GM10248 (cell line): ENCODE data around the gene KLK7.
"Not testable (repeated sequence)": the region's sequence is repeated elsewhere in the genome, so short reads cannot be mapped to it uniquely, and the experiment has no call there.

Source experiments
- CTCF ChIA-PET: fragments of 300-600 bp; sonication (Branson Sonifier 250); formaldehyde crosslinking; extraction: SDS; loops from one replicate; lab custom pipeline; 2021; ENCODE audit warnings: antibody characterized with exemption; lab: Yijun Ruan, JAX
- POLR2A ChIA-PET: fragments of 350-650 bp; sonication (Branson Sonifier 250); formaldehyde crosslinking; extraction: SDS; loops from one replicate; lab custom pipeline; 2020; ENCODE audit warnings: antibody characterized with exemption; lab: Yijun Ruan, JAX
- DNase-seq: peaks from one replicate; pipeline ENCODE4 v3.0.0; 2012; ENCODE audit errors: extremely low spot score
- CTCF ChIP-seq: IDR thresholded peaks from 2 replicates; pipeline ENCODE4 v1.5.1; 2012; ENCODE audit warnings: mild to moderate bottlenecking, low read depth; ENCODE audit errors: extremely low read depth, missing control alignments, control extremely low read depth

Gene KLK7

DNA sequence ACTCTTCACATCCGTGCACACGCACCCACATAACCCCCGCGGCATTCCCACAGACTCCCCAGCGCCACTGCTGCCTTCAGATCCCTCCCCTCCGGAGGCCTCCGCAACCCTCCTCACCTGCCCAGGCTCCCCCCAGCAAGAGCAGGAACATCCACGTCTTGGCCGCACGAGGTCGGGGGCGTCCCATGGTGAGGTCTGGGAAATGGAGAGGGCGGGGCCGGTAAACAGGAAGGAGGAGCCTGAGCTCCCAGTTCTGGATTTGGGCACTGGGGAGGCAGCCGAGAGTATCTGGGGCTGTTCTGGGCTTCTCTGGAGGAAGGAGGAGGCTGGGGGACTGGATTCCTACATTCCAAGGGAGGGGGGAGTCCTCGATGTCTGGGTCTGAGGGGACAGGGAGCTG, 17.3 kb upstream of the KLK7 start:
- TF ChIP-seq CTCF: no peak
- ChIA-PET POLR2A (no interaction called here), CTCF (no interaction called here)
- DNase-seq: no peak

- POLR2A ChIA-PET: no interaction called here
These were observed 16.7 kb upstream of the KLK7 start for GRCh38 chr19:51000426-51000825.

GRCh38 chr19:50998686-50999085, 15.0 kb upstream of the KLK7 start:
- DNase-seq: no peak
- ChIA-PET POLR2A (no interaction called here), CTCF (no interaction called here)
- no peak for TF ChIP-seq CTCF

More at GRCh38 chr19:51000426-51000825, 16.7 kb upstream of the KLK7 start:
- no peak for TF ChIP-seq CTCF
- DNase-seq: no peak
- CTCF ChIA-PET: interaction anchor here (1.6 kb wide), 1 partner anchor 12 kb away, joined by 3 read pairs; no protein-coding TSS in a partner anchor

GRCh38 chr19:50998061-50998460, 14.3 kb upstream of the KLK7 start:
- POLR2A ChIA-PET: no interaction called here
- CTCF ChIA-PET: no interaction called here
- no peak for TF ChIP-seq CTCF
- no peak for DNase-seq

DNA sequence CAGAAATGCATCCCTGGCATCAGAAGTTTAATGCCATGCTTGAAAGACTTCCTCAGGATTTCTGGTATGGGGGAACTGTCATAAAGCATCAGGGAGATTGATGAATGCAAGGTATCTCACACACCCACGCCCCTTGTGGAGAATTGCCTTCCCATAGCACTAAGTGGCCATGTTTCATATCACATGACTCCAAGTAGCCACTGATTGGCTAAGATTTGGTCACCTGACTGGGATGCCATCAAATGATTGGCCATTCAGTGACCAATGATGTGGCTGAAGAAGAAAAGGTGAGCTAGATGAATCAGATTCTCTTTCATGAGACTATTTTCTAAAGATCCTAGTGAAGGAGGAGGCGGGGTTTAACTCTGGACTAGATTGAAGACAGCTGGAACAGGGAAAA, 10.4 kb upstream of the KLK7 start:
- CTCF ChIA-PET: interaction anchor here (0.8 kb wide), 1 partner anchor 26 kb away, joined by 3 read pairs; no protein-coding TSS in a partner anchor
- POLR2A ChIA-PET: no interaction called here
- no peak for DNase-seq
- TF ChIP-seq CTCF: no peak

GRCh38 chr19:50992666-50993035, 8.9 kb upstream of the KLK7 start:
- CTCF ChIA-PET: no interaction called here
- DNase-seq: no peak
- POLR2A ChIA-PET: interaction anchor here (0.6 kb wide), 1 partner anchor 973 kb away, joined by 3 read pairs; no protein-coding TSS in a partner anchor
- TF ChIP-seq CTCF: no peak

- CTCF ChIA-PET, POLR2A ChIA-PET, DNase-seq: not testable (repeated sequence)
These were observed 699 bp upstream of the KLK7 start for GRCh38 chr19:50984416-50984815.
